Left lung (tissue), 10 donors: ENCODE measurements around the gene CLEC3B. TPM values are rescaled to one million over a fixed set of nuclear protein-coding genes. Genes with fewer than 3 reads are reported as not detected.

Experiments
- ATAC-seq: fragments of 200-7000 bp; cut with Tn5 transposase; one replicate; pipeline ENCODE4 v1.9.1; 2020; ENCODE audit warnings: moderate library complexity
- DNase-seq, 4 donors: peaks; one replicate each; pipeline ENCODE4 v3.0.0-alpha.2; 2013 to 2020
- H3K27ac ChIP-seq, 2 donors: fragments of 200-600 bp; sonication (generic) in 1 of 2; one replicate each; pipeline versions ENCODE4 v1.5.0 to v1.8.0; 2020 to 2021
- H3K27me3 ChIP-seq, 2 donors: fragments of 200-600 bp; sonication (generic) in 1 of 2; one replicate each; pipeline versions ENCODE4 v1.5.0 to v1.8.0; 2020 to 2021
- H3K36me3 ChIP-seq, 2 donors: fragments of 200-600 bp; sonication (generic) in 1 of 2; one replicate each; pipeline versions ENCODE4 v1.5.0 to v1.8.0; 2020 to 2021
- H3K4me1 ChIP-seq, 2 donors: fragments of 200-600 bp; one replicate each; pipeline ENCODE4 v1.8.0; 2021
- H3K4me3 ChIP-seq, 2 donors: fragments of 200-600 bp; sonication (generic) in 1 of 2; one replicate each; pipeline versions ENCODE4 v1.5.0 to v1.8.0; 2020 to 2021; ENCODE audit warnings: mild to moderate bottlenecking in 1 of 2
- H3K9me3 ChIP-seq, 2 donors: fragments of 200-600 bp; sonication (generic) in 1 of 2; one replicate each; pipeline versions ENCODE4 v1.5.0 to v1.8.0; 2020 to 2021
- intact Hi-C, 2 donors: fragments of 100-400 bp; cut with DNase I; formaldehyde crosslinking; loops; one replicate each; pipeline versions ENCODE4 v1.11.2 to v1.14.2; 2022
- polyA plus RNA-seq, 6 donors: library from polyadenylated mRNA; unstranded; fragments of 120-200 nt; gene quantifications; one replicate each; pipeline ENCODE4 v1.2.1, GENCODE V29; 2013; ENCODE audit not compliant: insufficient read length in 6 of 6
- total RNA-seq, 2 donors: library from RNA; stranded (reverse); fragmentation: NEBNext Ultra II Directional; extraction: Animal tissue kit (Norgen Biotek cat#: 25700); gene quantifications; one replicate each; pipeline ENCODE4 v1.2.1, GENCODE V29; 2021
- TF ChIP-seq, protein P1 (sequence below), 2 donors: fragments of 200-600 bp; sonication (generic) in 1 of 2; IDR thresholded peaks; one replicate each; pipeline versions ENCODE4 v1.5.0 to v1.8.0; 2021; ENCODE audit warnings: antibody characterized with exemption in 2 of 2
- donor health status: DM: no; HTN: yes; CAD: no.
- donor health status: DM: no; HTN: no; CAD: no.

Gene CLEC3B
- total and polyA plus RNA-seq, 8 donors = 74.0 to 177 (median 104) TPM

- H3K27ac ChIP-seq = no peak overlapping the region
- H3K4me3 ChIP-seq = no peak overlapping the region
- DNase-seq (no peak), ATAC-seq (no peak)
- no peaks in the 10 kb centered on the region for H3K9me3 ChIP-seq
- intact Hi-C loops = no loop called here
- TF ChIP-seq, protein P1, sequence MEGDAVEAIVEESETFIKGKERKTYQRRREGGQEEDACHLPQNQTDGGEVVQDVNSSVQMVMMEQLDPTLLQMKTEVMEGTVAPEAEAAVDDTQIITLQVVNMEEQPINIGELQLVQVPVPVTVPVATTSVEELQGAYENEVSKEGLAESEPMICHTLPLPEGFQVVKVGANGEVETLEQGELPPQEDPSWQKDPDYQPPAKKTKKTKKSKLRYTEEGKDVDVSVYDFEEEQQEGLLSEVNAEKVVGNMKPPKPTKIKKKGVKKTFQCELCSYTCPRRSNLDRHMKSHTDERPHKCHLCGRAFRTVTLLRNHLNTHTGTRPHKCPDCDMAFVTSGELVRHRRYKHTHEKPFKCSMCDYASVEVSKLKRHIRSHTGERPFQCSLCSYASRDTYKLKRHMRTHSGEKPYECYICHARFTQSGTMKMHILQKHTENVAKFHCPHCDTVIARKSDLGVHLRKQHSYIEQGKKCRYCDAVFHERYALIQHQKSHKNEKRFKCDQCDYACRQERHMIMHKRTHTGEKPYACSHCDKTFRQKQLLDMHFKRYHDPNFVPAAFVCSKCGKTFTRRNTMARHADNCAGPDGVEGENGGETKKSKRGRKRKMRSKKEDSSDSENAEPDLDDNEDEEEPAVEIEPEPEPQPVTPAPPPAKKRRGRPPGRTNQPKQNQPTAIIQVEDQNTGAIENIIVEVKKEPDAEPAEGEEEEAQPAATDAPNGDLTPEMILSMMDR (IDR thresholded peaks at IDR 0.05) = no peak
- peaks cover 19% of the 10 kb centered on the region in 2 donors for H3K4me1 ChIP-seq
- H3K36me3 ChIP-seq = peaks cover 0 to 58% of the 10 kb centered on the region in 2 donors
- no peaks in the 10 kb centered on the region for H3K27me3 ChIP-seq
Measured at GRCh38 chr3:45007091-45007490, 19.0 kb upstream of the CLEC3B start.

DNA sequence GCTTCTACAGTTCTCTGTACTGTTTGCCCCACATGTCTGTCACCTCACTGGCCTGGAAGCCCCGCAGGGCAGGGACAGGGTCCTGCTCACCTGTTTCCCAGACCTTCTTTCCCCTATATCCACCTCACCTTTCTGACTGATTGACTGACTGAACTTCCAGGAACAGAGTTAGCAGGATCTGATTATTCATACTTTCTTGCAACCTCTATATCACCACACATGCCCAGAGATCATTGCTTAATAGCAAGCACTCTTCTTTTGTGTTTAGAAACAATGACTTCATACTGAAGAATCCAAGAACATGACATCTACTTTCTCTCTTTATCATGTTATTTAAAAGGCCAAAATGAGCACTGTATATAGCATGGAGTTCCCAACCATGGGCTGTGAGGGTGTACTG is 18.0 kb upstream of the CLEC3B start:
- intact Hi-C loops = no loop called here
- no peaks in the 10 kb centered on the region for H3K9me3 ChIP-seq
- peaks cover 23 to 27% of the 10 kb centered on the region in 2 donors for H3K4me1 ChIP-seq
- no peak overlapping the region for H3K4me3 ChIP-seq
- ATAC-seq (no peak), DNase-seq (no peak)
- TF ChIP-seq, protein P1 (IDR thresholded peaks at IDR 0.05) = no peak
- H3K36me3 ChIP-seq = peaks cover 0 to 60% of the 10 kb centered on the region in 2 donors
- peak overlapping the region in 1 of 2 donors; percentile 9 for H3K27ac ChIP-seq
- H3K27me3 ChIP-seq = no peaks in the 10 kb centered on the region

DNA sequence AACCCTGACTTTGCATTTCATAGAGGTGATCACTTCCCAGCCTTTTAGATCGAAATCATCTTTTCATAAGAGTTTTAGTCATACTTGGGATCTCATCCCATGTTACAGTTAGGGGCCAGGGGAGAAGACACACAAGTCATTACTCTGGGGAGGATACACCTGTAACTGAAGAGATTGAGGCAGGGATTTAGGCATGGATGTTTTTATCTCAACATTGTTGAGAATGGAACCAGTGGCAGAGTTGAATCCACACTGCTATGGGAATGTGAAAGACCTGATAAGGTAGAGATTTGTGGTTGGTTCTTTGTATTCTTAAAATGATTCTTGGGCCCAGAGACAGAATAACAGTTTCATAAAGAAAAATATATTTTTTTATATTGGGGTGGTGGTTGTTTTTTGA is 16.2 kb upstream of the CLEC3B start:
- peaks cover 23 to 27% of the 10 kb centered on the region in 2 donors for H3K4me1 ChIP-seq
- TF ChIP-seq, protein P1 (IDR thresholded peaks at IDR 0.05) = no peak
- H3K4me3 ChIP-seq = no peak overlapping the region
- no peak overlapping the region for H3K27ac ChIP-seq
- no peak for ATAC-seq
- DNase-seq = no peak
- no peaks in the 10 kb centered on the region for H3K9me3 ChIP-seq
- peaks cover 0 to 60% of the 10 kb centered on the region in 2 donors for H3K36me3 ChIP-seq
- intact Hi-C loops = no loop called here
- no peaks in the 10 kb centered on the region for H3K27me3 ChIP-seq

DNA sequence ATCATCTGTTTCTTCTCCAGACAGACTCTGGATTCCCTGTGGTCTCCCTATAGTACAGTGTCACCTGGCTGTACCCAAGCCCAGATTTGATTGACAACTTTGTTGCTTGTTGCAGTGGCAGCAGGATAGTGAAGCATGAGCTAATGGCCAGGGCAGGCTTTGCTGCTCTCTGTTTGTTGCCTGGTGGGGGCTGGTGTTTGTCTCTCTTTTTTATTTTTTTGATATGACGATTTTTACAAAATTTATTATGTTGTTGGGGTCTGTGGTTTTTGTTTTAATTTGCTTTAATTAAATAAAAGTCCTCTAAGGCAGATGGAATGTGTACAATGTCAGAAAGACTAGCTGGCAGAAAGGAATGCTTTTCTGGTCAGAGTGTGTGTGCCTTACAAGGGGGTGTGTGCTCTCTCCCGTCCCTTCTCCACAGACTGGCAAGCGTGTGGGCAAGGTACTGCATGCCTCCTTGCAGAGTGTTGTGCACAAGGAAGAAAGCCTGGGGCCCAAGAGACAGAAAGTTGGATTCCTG is 15.2 kb upstream of the CLEC3B start:
- Histone ChIP-seq H3K4me1 (peaks cover 23 to 27% of the 10 kb centered on the region in 2 donors), H3K4me3 (no peak overlapping the region), H3K36me3 (peaks cover 0 to 60% of the 10 kb centered on the region in 2 donors), H3K27me3 (no peaks in the 10 kb centered on the region), H3K9me3 (no peaks in the 10 kb centered on the region), H3K27ac (peak overlapping the region; percentile 79 to 81)
- TF ChIP-seq, protein P1 (IDR thresholded peaks at IDR 0.05) = no peak
- no peak for DNase-seq
- peak; percentile 83 for ATAC-seq
- intact Hi-C loops = no loop called here

- H3K4me1 ChIP-seq = peaks cover 23 to 27% of the 10 kb centered on the region in 2 donors
- H3K4me3 ChIP-seq = no peak overlapping the region
- peaks cover 0 to 55% of the 10 kb centered on the region in 2 donors for H3K36me3 ChIP-seq
- TF ChIP-seq, protein P1 (IDR thresholded peaks at IDR 0.05) = no peak
- ATAC-seq (peak; percentile 51), DNase-seq (peak in 1 of 4 donors; percentile 57)
- intact Hi-C loops = no loop called here
- H3K9me3 ChIP-seq = no peaks in the 10 kb centered on the region
- H3K27ac ChIP-seq = peak overlapping the region; percentile 79 to 81
- no peaks in the 10 kb centered on the region for H3K27me3 ChIP-seq
Measured at GRCh38 chr3:45011756-45012508, 14.2 kb upstream of the CLEC3B start.
